SK-N-SH (cell line): ENCODE data around the gene PGLYRP4. TPM values are rescaled to one million over a fixed set of nuclear protein-coding genes. Genes with fewer than 3 reads are reported as not detected.

ENCODE experiments used
- CTCF ChIA-PET: fragments of 300-600, 350-600 bp; formaldehyde crosslinking; extraction: SDS; loops from one replicate; lab custom pipeline; 2021; lab: Yijun Ruan, JAX
- POLR2A ChIA-PET: fragments of 350-600 bp; sonication (Branson Sonifier 250); formaldehyde crosslinking; extraction: SDS; loops from one replicate; lab custom pipeline; 2020; ENCODE audit warnings: antibody characterized with exemption, inconsistent platforms; lab: Yijun Ruan, JAX
- DNase-seq: peaks from one replicate; pipeline ENCODE4 v3.0.0; 2012
- H2AFZ ChIP-seq: fragments of 200-600 bp; sonication (generic); 2 replicates; pipeline ENCODE4 v1.8.1; 2016; ENCODE audit warnings: antibody characterized with exemption, mild to moderate bottlenecking, low read depth
- H3F3A ChIP-seq: fragments of 200-600 bp; sonication (generic); replicated peaks from 2 replicates; pipeline ENCODE3; 2016; ENCODE audit warnings: antibody characterized with exemption, mild to moderate bottlenecking; ENCODE audit not compliant: insufficient read depth
- H3K27ac ChIP-seq, 2 experiments: fragments of 200-500 bp in 1 of 2; fragments of 200-600 bp in 1 of 2; sonication (Bioruptor generic) in 1 of 2; sonication (generic), shearing (Covaris generic) in 1 of 2; 2 replicates each; pipeline versions ENCODE4 v1.5.1 to v1.6.1; 2014 to 2016; ENCODE audit warnings: low read depth in 2 of 2, inconsistent platforms in 1 of 2, low read length in 1 of 2, mild to moderate bottlenecking in 1 of 2, mixed read lengths in 1 of 2
- H3K27me3 ChIP-seq: fragments of 200-600 bp; sonication (generic), shearing (Covaris generic); 2 replicates; pipeline ENCODE4 v1.6.1; 2016; ENCODE audit warnings: mixed run types; ENCODE audit not compliant: insufficient read depth
- H3K36me3 ChIP-seq, 2 experiments: fragments of 200-500 bp in 1 of 2; fragments of 200-600 bp in 1 of 2; sonication (Bioruptor generic) in 1 of 2; sonication (generic) in 1 of 2; replicated peaks in 1 of 2; 2 replicates each; pipeline versions ENCODE3 to v1.5.1; 2014 to 2016; ENCODE audit warnings: low read length in 1 of 2, mild to moderate bottlenecking in 1 of 2; ENCODE audit not compliant: insufficient read depth in 2 of 2, control insufficient read depth in 1 of 2
- H3K4me1 ChIP-seq, 2 experiments: fragments of 200-500 bp in 1 of 2; fragments of 200-600 bp in 1 of 2; sonication (Bioruptor generic) in 1 of 2; sonication (generic), shearing (Covaris generic) in 1 of 2; 2 replicates each; pipeline versions ENCODE4 v1.5.1 to v1.6.1; 2014 to 2016; ENCODE audit warnings: low read depth in 1 of 2, low read length in 1 of 2, mixed run types in 1 of 2; ENCODE audit not compliant: insufficient read depth in 2 of 2, control insufficient read depth in 1 of 2
- H3K4me2 ChIP-seq: fragments of 200-600 bp; sonication (generic), shearing (Covaris generic); 2 replicates; pipeline ENCODE4 v1.6.1; 2017; ENCODE audit warnings: mixed run types
- H3K4me3 ChIP-seq, 2 experiments: fragments of 200-500 bp in 1 of 2; fragments of 200-600 bp in 1 of 2; sonication (Bioruptor generic) in 1 of 2; sonication (generic), shearing (Covaris generic) in 1 of 2; 2 replicates each; pipeline versions ENCODE4 v1.5.1 to v1.8.1; 2014 to 2016; ENCODE audit warnings: low read depth in 2 of 2, inconsistent platforms in 1 of 2, low read length in 1 of 2, mild to moderate bottlenecking in 1 of 2, mixed read lengths in 1 of 2, moderate library complexity in 1 of 2
- H3K79me2 ChIP-seq: fragments of 200-600 bp; sonication (generic); 2 replicates; pipeline ENCODE4 v1.8.1; 2017; ENCODE audit warnings: mild to moderate bottlenecking; ENCODE audit not compliant: insufficient read depth
- H3K9ac ChIP-seq: fragments of 200-600 bp; sonication (generic); 2 replicates; pipeline ENCODE4 v1.6.1; 2017; ENCODE audit warnings: mixed run types
- H3K9me2 ChIP-seq: fragments of 200-600 bp; sonication (generic); 2 replicates; pipeline ENCODE4 v1.6.1; 2017; ENCODE audit warnings: mixed run types
- H3K9me3 ChIP-seq: fragments of 200-600 bp; sonication (generic); 2 replicates; pipeline ENCODE4 v1.6.1; 2017; ENCODE audit warnings: mixed run types, mild to moderate bottlenecking, moderate library complexity
- H4K20me1 ChIP-seq: fragments of 200-600 bp; sonication (generic); 2 replicates; pipeline ENCODE4 v1.6.1; 2017; ENCODE audit warnings: mild to moderate bottlenecking, mixed run types; ENCODE audit not compliant: insufficient read depth
- ELF1 ChIP-seq: IDR thresholded peaks from 2 replicates; pipeline ENCODE4 v1.4.0; 2012
- EP300 ChIP-seq, 2 experiments: IDR thresholded peaks; 2 replicates each; pipeline versions ENCODE4 v1.4.0 to v1.6.1; 2012; ENCODE audit warnings: borderline replicate concordance in 1 of 2, low read depth in 1 of 2, low read length in 1 of 2
- EZH2phosphoT487 ChIP-seq: fragments of 200-600 bp; sonication (generic); IDR thresholded peaks from 2 replicates; pipeline ENCODE4 v1.6.1; 2017; ENCODE audit warnings: low read depth, mixed run types, mild to moderate bottlenecking, antibody characterized with exemption, moderate library complexity, borderline replicate concordance
- FOXJ3 ChIP-seq: sonication (generic); formaldehyde crosslinking; IDR thresholded peaks from 2 replicates; pipeline ENCODE4 v1.5.1; 2020; ENCODE audit warnings: mild to moderate bottlenecking, missing genetic modification reagents
- GABPA ChIP-seq: IDR thresholded peaks from 2 replicates; pipeline ENCODE4 v1.4.0; 2012; ENCODE audit warnings: low read depth, mild to moderate bottlenecking
- MEF2A ChIP-seq: IDR thresholded peaks from 2 replicates; pipeline ENCODE4 v1.4.0; 2012; ENCODE audit warnings: low read depth, borderline replicate concordance
- NRF1 ChIP-seq: IDR thresholded peaks from 2 replicates; pipeline ENCODE4 v1.6.1; 2012; ENCODE audit warnings: low read depth, mild to moderate bottlenecking, low read length
- POLR2AphosphoS5 ChIP-seq: IDR thresholded peaks from 2 replicates; pipeline ENCODE4 v1.6.1; 2012; ENCODE audit warnings: low read depth, low read length
- RCOR1 ChIP-seq: fragments of 150-350 bp; IDR thresholded peaks from 2 replicates; pipeline ENCODE4 v1.6.1; 2017; ENCODE audit warnings: antibody characterized with exemption, low read length
- RXRA ChIP-seq: IDR thresholded peaks from 2 replicates; pipeline ENCODE4 v1.4.0; 2012; ENCODE audit warnings: low read depth, mild to moderate bottlenecking, borderline replicate concordance
- SIN3A ChIP-seq: IDR thresholded peaks from 2 replicates; pipeline ENCODE4 v1.6.1; 2012; ENCODE audit warnings: low read depth, mild to moderate bottlenecking, low read length, moderate library complexity, borderline replicate concordance
- SMC3 ChIP-seq: IDR thresholded peaks from 2 replicates; pipeline ENCODE4 v1.6.1; 2012; ENCODE audit warnings: low read depth, low read length, improper control_type of control experiment
- TAF1 ChIP-seq: IDR thresholded peaks from 2 replicates; pipeline ENCODE4 v1.6.1; 2012; ENCODE audit warnings: low read depth, mild to moderate bottlenecking, low read length, moderate library complexity, borderline replicate concordance
- TCF12 ChIP-seq: IDR thresholded peaks from 2 replicates; pipeline ENCODE4 v1.4.0; 2012
- YY1 ChIP-seq: IDR thresholded peaks from 2 replicates; pipeline ENCODE4 v1.4.0; 2012; ENCODE audit warnings: low read depth, mild to moderate bottlenecking
- WGBS: methylation state at CpG from one replicate; pipeline ENCODE4 v1.1.6; 2017; ENCODE audit warnings: low lambda C conversion rate; 5-methylcytosine and 5-hydroxymethylcytosine counted together
- polyA plus RNA-seq, 3 experiments: library from polyadenylated mRNA; depleted of rRNA; stranded (reverse); fragments of >200 nt; gene quantifications; 2 replicates each; pipeline ENCODE4 v1.2.3, GENCODE V29; 2012
- TF ChIP-seq, protein P1 (sequence below): IDR thresholded peaks from 2 replicates; pipeline ENCODE4; 2012
- TF ChIP-seq, protein P2 (sequence below): fragments of 150-350 bp; IDR thresholded peaks from 2 replicates; pipeline ENCODE4 v1.6.1; 2017; ENCODE audit warnings: antibody characterized with exemption, low read length, low read depth, borderline replicate concordance
- TF ChIP-seq, protein P3 (sequence below): IDR thresholded peaks from 2 replicates; pipeline ENCODE4 v1.4.0; 2012; ENCODE audit warnings: low read depth
- TF ChIP-seq, protein P4 (sequence below): IDR thresholded peaks from 2 replicates; pipeline ENCODE4 v1.4.0; 2012; ENCODE audit warnings: low read depth, borderline replicate concordance
- TF ChIP-seq, protein P5 (sequence below): IDR thresholded peaks from 2 replicates; pipeline ENCODE4 v1.4.0; 2012; ENCODE audit warnings: low read depth, borderline replicate concordance

The PGLYRP4 gene
- polyA plus RNA-seq, 1 of the 3 experiments (the other 2 are of a cell fraction), result not detected

DNA sequence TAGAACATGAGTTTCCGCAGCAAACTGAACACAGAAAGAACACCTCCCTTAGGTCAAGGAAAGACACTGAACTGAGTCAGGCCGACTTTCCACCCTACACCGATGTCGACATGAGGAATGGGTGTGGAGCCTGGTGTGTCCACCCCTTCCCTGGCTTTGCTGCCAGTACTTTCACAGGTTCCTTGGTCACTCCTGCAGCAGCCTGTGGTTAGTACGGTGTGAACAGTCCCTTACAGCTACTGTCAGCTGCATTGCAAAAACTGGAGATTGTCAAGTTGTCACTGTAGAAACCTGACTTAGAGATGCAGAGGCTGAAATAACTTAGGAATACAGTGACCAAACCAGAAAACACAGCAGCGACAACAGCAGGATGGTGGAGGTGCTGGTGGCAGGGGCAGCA, 43.0 kb downstream of the PGLYRP4 start:
- Histone ChIP-seq H3K27ac (no peak overlapping the region), H3K4me1 (no peaks in the 10 kb centered on the region), H3K4me3 (no peak overlapping the region), H3K36me3 (no peaks in the 10 kb centered on the region), H3K79me2 (no peaks in the 10 kb centered on the region), H3K9me2 (no peaks in the 10 kb centered on the region), H3K9me3 (no peaks in the 10 kb centered on the region), H4K20me1 (no peaks in the 10 kb centered on the region), H3K9ac (no peak overlapping the region), H3K4me2 (no peak overlapping the region), H3F3A (no peaks in the 10 kb centered on the region), H3K27me3 (peaks cover 36% of the 10 kb centered on the region; the same call in 1 of the 2 replicates), H2AFZ (no peak overlapping the region)
- 21% methylated on average over 6 of the region's 6 CpGs for WGBS
- DNase-seq, result no peak
- TF ChIP-seq, protein P1, sequence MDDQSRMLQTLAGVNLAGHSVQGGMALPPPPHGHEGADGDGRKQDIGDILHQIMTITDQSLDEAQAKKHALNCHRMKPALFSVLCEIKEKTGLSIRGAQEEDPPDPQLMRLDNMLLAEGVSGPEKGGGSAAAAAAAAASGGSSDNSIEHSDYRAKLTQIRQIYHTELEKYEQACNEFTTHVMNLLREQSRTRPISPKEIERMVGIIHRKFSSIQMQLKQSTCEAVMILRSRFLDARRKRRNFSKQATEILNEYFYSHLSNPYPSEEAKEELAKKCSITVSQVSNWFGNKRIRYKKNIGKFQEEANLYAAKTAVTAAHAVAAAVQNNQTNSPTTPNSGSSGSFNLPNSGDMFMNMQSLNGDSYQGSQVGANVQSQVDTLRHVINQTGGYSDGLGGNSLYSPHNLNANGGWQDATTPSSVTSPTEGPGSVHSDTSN, result no peak
- no peak for TF ChIP-seq ELF1
- TF ChIP-seq RCOR1, result no peak
- TF ChIP-seq YY1, result no peak
- no peak for TF ChIP-seq RXRA
- no peak for TF ChIP-seq EZH2phosphoT487
- TF ChIP-seq, protein P2, sequence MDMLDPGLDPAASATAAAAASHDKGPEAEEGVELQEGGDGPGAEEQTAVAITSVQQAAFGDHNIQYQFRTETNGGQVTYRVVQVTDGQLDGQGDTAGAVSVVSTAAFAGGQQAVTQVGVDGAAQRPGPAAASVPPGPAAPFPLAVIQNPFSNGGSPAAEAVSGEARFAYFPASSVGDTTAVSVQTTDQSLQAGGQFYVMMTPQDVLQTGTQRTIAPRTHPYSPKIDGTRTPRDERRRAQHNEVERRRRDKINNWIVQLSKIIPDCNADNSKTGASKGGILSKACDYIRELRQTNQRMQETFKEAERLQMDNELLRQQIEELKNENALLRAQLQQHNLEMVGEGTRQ, result no peak
- no peak for TF ChIP-seq GABPA
- TF ChIP-seq, protein P3, sequence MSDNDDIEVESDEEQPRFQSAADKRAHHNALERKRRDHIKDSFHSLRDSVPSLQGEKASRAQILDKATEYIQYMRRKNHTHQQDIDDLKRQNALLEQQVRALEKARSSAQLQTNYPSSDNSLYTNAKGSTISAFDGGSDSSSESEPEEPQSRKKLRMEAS, result no peak
- TF ChIP-seq SMC3, result no peak
- TF ChIP-seq, protein P4, sequence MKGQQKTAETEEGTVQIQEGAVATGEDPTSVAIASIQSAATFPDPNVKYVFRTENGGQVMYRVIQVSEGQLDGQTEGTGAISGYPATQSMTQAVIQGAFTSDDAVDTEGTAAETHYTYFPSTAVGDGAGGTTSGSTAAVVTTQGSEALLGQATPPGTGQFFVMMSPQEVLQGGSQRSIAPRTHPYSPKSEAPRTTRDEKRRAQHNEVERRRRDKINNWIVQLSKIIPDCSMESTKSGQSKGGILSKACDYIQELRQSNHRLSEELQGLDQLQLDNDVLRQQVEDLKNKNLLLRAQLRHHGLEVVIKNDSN, result no peak
- no peak for TF ChIP-seq EP300 (IDR thresholded peaks at IDR 0.05; ENCODE audit: borderline replicate concordance in 1 of 2, low read depth in 1 of 2, low read length in 1 of 2)
- TF ChIP-seq, protein P5, sequence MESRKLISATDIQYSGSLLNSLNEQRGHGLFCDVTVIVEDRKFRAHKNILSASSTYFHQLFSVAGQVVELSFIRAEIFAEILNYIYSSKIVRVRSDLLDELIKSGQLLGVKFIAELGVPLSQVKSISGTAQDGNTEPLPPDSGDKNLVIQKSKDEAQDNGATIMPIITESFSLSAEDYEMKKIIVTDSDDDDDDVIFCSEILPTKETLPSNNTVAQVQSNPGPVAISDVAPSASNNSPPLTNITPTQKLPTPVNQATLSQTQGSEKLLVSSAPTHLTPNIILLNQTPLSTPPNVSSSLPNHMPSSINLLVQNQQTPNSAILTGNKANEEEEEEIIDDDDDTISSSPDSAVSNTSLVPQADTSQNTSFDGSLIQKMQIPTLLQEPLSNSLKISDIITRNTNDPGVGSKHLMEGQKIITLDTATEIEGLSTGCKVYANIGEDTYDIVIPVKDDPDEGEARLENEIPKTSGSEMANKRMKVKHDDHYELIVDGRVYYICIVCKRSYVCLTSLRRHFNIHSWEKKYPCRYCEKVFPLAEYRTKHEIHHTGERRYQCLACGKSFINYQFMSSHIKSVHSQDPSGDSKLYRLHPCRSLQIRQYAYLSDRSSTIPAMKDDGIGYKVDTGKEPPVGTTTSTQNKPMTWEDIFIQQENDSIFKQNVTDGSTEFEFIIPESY, result no peak
- no peak for TF ChIP-seq SIN3A
- TF ChIP-seq TAF1, result no peak
- TF ChIP-seq POLR2AphosphoS5, result no peak
- no peak for TF ChIP-seq TCF12
- TF ChIP-seq FOXJ3, result no peak
- no peak for TF ChIP-seq NRF1
- TF ChIP-seq MEF2A, result no peak
- ChIA-PET CTCF (interaction anchor here (1.2 kb wide), 1 partner anchor 17 kb away, joined by 4 read pairs; no protein-coding TSS in a partner anchor), POLR2A (no interaction called here)
